ENCODE results near the gene SALL4.

DNA sequence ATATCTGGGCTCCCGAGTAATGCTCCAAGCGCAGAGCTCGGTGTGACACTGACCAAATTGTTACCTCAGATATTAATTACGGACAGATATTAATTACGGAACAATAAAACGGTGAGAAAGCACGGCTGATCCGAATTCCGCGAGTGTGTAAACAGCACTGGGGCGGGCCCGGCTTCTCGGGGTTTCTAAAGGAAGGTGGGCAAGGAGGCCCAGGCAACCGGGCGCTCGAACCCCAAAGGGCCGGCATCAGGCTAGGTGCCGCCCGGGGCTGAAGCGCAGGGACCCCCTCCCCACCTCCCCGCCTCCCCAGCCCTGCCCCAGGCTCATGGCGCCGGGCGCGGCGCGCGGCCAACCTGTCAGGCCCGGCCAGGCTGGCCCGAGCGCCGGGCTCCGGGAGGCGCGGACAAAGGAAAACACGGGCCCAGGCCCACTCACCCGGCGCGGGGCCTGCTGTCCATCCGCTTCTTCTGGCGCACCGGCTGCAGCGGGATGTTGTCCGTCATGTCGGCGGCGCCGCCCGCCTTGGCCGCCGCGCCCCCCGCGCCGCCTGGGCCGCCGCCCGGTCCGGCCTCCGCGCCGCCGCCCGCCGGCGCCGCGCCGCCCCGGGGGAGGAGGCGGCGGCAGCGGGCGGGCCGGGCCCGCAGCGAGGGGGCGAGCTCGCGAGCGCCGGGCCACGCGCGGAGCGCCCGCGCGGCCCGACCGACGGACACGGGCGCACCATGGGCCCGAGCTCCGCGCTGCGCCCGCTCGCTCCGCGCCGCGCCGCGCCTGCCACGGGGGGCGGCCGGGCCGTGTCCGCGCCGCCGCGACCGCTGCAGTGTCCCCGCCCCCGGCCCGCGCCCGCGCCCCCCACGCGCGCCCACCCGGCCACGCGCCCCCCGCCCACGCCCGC, 34.2 kb downstream of the SALL4 start, which contains the start of gene ATP9A:
- TF ChIP-seq, protein P1, sequence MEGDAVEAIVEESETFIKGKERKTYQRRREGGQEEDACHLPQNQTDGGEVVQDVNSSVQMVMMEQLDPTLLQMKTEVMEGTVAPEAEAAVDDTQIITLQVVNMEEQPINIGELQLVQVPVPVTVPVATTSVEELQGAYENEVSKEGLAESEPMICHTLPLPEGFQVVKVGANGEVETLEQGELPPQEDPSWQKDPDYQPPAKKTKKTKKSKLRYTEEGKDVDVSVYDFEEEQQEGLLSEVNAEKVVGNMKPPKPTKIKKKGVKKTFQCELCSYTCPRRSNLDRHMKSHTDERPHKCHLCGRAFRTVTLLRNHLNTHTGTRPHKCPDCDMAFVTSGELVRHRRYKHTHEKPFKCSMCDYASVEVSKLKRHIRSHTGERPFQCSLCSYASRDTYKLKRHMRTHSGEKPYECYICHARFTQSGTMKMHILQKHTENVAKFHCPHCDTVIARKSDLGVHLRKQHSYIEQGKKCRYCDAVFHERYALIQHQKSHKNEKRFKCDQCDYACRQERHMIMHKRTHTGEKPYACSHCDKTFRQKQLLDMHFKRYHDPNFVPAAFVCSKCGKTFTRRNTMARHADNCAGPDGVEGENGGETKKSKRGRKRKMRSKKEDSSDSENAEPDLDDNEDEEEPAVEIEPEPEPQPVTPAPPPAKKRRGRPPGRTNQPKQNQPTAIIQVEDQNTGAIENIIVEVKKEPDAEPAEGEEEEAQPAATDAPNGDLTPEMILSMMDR (IDR thresholded peaks at IDR 0.05; ENCODE audit: low read depth, low read length, missing input control), result no peak
- TF ChIP-seq JUND (IDR thresholded peaks at IDR 0.05) (no peak), RAD21 (IDR thresholded peaks at IDR 0.05) (no peak), REST (IDR thresholded peaks at IDR 0.05) (no peak), TAF1 (conservative IDR thresholded peaks at IDR 0.05) (no peak), SP1 (IDR thresholded peaks at IDR 0.05) (no peak)
- TF ChIP-seq, protein P2, sequence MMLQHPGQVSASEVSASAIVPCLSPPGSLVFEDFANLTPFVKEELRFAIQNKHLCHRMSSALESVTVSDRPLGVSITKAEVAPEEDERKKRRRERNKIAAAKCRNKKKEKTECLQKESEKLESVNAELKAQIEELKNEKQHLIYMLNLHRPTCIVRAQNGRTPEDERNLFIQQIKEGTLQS (IDR thresholded peaks at IDR 0.05), result no peak
